Measurements from ENCODE around the gene COL25A1.
"Not testable (repeated sequence)": the region's sequence is repeated elsewhere in the genome, so short reads cannot be mapped to it uniquely, and the experiment has no call there.

Gene COL25A1

DNA sequence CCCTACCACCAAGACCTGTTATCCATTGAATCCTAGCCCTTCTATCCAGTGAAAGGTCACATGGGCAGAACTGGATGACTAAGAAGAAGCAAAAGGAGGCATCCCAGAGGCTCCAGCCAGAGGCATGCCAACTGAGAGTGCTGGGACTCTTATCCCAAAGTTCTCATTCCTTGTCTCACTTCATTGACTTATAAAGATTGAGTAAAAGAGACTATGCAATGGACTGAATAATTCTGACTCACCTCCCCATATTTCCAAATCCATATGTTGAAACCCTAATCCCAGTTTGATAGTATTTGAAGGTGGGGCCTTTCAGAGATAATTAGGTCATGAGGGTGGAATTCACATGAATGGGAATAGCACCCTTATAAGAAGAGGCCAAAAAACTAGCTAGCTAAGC, 131.4 kb downstream of the COL25A1 start:
- no peak for FAIRE-seq

DNA sequence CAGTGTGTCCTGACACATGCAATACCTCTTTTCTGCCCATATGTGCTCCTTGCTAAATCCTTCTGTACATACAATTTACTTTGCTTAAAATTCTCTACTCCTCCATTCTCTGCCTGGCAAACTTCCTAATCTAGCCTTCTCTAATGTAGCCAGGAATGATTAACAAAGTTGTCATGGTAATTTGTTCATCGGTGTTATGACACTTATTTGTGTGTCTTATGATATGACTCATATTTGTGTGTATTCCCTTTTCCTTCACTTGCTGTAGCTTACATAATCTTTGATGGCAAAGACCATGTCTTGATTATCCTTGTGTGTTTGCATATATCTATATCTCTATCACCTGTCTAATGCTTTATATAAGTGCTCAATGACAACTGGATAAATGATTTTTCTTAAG, 133.3 kb downstream of the COL25A1 start:
- DNase-seq (ENCODE audit: low spot score) (no peak), FAIRE-seq (no peak)

More for the DNA sequence above, 131.4 kb downstream of the COL25A1 start:
- no peak for DNase-seq (ENCODE audit: low spot score)

DNA sequence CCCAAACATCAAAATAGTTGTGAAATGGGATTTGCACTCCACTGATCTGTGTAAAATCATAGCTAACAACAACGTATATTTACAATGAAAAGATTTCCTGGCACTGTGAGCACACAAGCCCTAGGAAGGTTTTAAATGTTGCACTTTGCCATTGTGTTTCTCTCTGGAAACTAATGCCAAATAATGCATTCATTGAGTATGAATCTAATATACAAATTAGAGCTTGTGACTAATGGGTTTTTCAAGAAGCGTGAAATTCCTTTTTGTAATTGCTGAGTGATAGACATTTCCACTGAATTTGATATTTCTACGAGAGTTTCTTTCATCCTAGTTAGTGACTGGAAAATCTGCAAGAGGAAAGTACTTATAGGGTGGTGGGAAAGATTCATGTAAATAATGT, 135.9 kb downstream of the COL25A1 start:
- FAIRE-seq (no peak), DNase-seq (ENCODE audit: low spot score) (no peak)

DNA sequence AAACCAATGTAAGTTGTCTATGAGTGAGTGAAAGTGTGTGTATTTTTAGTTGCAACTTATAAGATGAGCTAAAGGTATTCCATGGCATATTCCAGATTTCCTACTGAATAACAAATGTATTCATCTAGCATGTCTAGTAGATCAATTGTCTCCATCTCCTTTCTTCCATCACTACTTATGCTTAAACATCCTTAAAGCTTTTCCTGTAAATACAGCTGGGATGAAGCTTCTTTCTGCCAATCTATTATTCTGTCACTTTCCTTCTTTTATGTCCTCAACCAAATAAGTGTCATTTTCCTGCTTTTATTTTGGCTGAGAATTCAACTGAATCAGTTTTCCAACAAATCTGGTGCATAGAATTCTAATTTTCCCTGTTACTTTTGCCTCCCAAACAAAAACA, 136.3 kb downstream of the COL25A1 start:
- FAIRE-seq: no peak
- no peak for DNase-seq (ENCODE audit: low spot score)

DNA sequence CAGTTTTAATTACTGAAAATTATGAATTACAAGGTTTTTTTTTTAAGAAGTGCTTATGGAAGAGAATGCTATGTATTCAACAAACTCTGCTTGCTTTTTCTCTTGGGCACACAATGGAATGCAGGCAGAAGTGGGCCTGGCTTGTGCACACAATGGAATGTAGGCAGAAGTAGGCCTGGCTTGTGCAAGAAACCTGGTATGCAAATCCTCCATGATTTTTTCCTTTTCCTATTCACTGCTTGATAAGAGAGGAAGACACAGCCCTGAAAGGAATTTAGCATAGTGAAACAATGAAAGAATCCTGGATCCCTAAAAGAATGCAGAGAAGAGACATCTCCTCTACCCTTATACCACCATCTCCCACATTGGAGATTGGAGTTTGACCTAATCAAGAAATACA, 138.4 kb downstream of the COL25A1 start:
- FAIRE-seq: no peak

DNA sequence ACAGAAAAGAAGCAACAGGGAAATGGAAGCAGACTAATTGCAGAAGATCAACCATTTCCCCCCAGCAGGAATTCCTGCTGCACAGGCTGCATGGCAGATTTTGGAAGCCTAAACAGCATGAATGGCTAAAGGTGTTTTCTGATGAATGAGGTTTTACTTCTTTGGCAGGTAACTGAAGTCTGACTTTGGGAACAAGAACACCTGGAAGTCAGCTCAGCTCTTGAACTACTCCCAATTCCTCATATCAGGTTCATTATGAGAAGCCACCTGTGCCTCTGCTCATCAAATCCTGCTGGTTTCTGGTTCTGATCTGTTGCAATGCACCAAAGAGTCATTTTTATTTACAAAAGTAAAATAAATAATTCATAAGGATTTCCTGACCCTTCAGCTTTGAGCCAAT, 139.0 kb downstream of the COL25A1 start:
- DNase-seq (ENCODE audit: low spot score): no peak
- no peak for FAIRE-seq

More for the DNA sequence above, 138.4 kb downstream of the COL25A1 start:
- DNase-seq (ENCODE audit: low spot score): no peak

DNA sequence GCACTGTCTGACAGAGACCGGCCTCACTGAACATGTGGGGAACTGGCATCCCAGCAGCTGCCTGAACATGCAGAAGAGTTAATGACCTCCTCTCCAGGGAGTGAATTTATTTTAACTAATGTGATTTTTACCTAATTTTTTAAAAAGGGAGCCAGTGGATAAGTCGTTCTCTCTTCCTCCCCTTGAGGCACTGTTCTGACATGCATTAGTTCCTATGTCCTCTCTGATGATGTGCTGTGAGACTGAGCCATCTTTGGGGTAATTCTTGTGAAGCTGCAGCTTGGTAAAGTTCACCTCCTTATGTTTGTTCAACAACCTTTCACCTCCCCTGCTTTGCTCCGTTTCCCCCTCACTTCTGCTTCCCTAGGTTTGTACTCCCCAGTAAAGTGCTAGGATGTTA, 139.7 kb downstream of the COL25A1 start:
- DNase-seq (ENCODE audit: low spot score) (no peak), FAIRE-seq (no peak)

DNA sequence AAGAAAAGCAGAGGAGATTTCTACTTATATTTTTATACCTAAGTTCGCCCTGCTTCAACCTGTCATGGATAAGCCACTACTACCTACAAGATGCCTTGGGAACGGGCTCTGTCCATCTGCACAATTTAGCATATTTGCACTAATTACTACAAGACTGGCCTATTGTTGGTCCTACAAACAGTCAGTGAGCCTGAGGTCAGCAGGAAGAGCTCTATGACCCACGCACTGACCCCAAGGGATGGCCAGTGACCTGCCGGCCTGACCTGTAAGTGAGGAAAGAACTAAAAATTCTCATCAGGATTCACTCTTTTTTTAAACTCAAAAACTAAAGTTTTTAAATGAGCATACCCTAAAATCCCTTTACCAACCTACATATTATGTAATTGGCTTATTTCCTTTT, 142.0 kb downstream of the COL25A1 start:
- DNase-seq (ENCODE audit: low spot score): no peak
- FAIRE-seq: no peak

DNA sequence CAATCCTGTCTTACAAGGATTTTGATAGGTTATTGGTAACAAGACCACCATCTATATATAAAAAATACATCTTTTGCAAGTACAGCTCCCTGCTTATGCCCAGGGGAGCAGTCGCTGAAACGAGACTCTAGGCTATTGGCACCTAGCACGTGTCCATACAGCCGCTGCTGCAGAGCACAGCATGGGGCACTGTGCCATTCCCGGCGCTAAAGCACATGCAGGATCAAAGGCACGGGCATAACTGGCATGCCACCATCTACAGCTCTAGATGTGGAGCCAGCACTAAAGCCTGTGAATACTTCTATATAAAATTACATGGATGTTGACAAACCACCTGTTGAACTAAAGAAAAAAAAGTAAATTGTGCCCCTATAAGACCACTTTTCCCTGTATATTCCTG, 144.8 kb downstream of the COL25A1 start:
- DNase-seq (ENCODE audit: low spot score) (no peak), FAIRE-seq (no peak)

DNA sequence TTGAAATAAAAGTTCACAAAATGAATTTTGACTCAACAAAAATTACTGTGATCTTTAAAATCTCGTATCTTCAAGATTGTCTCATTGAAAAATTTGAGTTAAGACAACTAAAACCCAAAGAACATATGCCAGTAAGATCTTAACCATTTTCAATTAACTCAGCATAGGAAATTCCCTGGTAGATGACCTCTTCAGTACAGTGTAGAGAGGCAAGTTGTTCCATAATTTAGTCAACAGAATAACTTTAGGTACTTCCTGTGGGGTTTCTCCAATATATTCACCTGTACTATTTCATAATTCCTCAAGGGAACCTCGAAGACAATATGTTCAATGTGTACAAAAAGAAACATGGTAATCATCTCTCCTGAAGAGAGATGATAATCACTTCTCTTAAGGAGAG, 145.3 kb downstream of the COL25A1 start:
- no peak for DNase-seq (ENCODE audit: low spot score)
- no peak for FAIRE-seq

DNA sequence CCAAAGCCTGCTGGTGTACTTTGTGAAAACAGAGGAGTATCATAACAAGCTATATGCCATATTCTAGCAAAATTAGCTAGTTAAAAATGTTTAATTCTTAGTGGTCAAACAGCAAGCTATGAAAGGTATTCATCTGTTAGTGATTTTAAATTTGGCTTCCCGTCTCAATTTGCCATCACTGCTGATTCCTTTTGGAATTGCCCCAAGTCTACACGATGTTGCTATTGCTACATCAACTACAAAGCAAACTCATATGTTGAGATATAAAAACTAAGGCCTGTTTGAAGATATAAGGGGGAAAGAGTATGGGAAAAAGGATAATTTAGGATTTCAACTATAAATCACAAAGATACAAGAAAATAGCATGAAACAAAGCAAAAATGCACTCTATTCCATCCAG, 146.1 kb downstream of the COL25A1 start:
- FAIRE-seq (no peak), DNase-seq (ENCODE audit: low spot score) (no peak)

DNA sequence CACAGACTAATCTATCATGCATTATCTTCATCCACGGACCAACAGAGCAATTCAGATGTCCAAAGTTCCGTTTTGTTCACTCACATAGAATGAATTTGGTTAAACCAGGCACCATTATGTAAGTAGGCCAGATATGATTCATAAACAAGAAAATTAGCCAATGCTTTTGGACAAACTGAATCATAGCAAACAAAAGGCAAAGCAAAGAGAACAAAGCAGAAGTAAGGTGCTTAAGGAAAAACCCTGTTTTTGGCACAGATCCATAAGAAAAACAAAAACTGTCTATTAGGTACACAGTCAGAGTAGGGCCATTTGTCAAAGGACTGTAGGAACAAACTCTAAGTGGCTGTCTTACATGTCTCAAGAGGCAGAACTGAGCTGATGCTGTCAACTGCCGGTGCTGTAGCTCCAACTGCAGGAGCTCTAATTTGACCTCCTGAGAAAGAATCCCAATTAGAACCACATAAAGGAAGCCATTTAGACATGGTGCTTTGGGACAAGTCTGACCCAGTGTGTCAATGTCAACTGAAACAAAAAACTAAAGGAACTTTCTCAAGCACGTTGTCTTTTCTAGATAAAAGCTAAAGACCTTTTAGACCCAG, 146.7 kb downstream of the COL25A1 start:
- no peak for DNase-seq (ENCODE audit: low spot score)
- FAIRE-seq: no peak

DNA sequence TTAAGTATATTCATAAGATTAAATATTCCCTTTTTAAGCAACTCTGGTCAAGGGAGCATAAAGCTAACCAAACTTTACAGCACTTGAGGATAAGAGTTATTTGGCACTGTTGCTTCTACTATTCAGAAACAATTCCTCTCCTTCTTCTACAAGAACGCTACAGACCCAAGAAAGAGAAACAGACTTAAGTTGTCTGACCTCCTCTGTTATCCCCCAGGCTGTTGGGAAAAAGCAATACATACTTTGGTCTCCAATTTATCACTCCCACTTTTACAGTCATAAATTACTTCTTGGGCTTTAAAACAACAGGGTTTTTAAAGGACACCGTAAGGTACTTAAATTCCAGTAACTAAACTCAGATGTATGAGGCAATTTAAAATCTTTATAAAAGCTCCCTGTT, 147.4 kb downstream of the COL25A1 start:
- no peak for DNase-seq (ENCODE audit: low spot score)
- FAIRE-seq: no peak

DNA sequence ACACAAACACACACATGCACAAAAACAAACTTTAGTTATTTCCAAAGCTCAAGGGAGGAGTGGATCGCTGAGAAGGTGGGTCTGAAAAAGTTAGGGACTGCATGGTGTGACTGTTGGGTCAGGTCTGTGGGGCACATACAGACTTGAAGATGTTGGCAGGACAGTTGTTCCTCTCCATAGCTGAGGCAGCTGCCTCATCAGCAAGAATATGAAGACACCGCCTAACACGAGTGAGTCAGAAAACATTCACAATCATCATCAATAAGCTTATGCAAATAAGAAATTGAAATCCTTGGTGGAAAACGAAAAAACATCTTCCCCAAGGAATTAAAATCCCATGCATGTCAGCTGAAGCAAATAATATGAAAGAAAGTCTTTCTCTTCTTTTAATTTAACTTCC, 148.0 kb downstream of the COL25A1 start:
- DNase-seq (ENCODE audit: low spot score) (no peak), FAIRE-seq (no peak)

DNA sequence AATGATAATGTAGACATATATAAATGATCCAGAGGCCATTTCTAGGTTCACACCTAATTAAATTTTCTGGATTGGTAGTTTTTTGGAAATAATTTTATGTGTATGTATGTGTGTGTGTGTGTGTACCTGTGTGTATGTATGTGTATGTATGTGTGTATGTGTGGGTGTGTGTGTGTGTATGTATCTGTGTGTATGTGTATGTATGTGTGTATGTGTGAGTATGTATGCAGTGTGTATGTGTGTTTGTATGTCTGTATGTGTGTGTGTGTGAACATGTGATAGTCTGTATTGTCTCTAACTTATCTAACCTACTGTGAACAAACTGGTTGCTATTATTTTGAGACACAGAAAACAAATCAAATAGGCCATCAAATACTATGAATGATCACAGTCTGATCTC, 152.6 kb downstream of the COL25A1 start:
- FAIRE-seq: no peak
- DNase-seq (ENCODE audit: low spot score): no peak

DNA sequence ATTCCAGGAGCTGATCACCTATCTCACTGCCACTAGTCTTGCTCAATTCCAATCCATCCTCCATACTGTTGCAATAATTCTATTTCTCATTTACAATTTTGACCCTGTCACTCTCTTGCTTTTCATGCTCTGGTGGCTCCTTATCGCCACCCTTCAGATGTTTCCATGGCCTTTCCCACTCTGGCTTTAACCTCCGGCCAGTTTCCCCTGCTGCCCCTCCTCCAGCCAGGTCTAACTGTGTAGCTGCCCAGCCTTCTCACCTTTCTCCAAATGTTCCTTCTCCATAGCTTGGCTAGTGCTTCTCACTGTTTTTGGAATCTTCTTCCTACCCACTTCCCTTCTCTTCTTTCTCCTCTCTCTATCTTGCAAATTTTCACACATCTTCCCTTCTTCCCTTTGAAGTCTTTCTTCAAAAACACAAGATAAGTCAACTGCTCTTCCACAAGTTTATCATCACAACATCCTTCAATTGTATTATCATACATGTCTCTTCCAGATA, 153.8 kb downstream of the COL25A1 start:
- DNase-seq (ENCODE audit: low spot score) (no peak), FAIRE-seq (no peak)

DNA sequence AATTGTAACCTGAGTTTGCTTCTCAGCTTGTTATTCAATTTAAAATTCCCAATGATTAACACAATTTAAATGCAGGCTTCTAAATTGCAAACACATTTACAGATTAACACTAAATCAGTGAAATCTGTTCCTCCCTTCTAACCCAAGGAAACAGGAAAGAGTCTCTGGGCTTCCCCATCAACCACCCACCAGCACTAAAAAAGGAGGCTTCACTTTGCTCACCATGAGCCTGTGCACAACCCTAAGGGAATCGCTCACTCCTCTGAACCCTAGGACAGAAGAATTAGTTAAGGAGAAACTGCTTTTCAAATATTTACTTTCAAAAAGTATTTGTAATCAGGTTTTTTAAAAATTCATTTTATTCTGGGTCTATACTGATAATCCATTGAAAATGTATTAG, 155.3 kb downstream of the COL25A1 start:
- FAIRE-seq (no peak), DNase-seq (ENCODE audit: low spot score) (no peak)

DNA sequence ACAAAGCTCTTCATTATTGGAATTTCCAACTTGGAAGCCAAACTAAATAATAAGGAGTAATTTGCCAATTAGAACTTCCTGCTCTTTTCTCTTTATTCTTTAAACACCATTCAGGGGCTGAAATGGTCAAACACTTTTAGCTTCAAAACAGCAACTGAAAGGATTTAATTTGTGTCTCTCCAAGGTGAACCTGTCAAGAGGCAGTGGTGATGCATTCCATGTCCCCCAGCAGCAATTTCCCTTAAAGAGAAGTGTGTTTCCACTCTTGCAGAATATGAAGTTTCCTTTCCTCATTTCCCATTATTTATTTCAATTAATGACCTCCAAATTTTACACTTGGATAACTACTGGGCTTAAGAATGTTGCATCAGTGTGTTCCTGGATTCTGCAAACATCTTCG, 156.0 kb downstream of the COL25A1 start:
- FAIRE-seq (no peak), DNase-seq (ENCODE audit: low spot score) (no peak)

DNA sequence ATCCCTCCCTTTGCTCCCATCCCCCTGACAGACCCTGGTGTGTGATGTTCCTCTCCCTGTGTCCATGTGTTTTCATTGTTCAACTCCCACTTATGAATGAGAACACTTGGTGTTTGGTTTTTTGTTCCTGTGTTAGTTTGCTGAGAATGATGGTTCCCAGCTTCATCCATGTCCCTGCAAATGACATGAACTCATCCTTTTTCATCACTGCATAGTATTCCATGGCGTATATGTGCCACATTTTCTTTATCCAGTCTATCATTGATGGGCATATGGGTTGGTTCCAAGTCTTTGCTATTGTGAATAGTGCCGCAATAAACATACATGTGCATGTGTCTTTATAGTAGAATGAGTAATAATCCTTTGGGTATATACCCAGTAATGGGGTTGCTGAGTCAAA, 164.3 kb downstream of the COL25A1 start:
- FAIRE-seq; DNase-seq (ENCODE audit: low spot score): not testable (repeated sequence)

DNA sequence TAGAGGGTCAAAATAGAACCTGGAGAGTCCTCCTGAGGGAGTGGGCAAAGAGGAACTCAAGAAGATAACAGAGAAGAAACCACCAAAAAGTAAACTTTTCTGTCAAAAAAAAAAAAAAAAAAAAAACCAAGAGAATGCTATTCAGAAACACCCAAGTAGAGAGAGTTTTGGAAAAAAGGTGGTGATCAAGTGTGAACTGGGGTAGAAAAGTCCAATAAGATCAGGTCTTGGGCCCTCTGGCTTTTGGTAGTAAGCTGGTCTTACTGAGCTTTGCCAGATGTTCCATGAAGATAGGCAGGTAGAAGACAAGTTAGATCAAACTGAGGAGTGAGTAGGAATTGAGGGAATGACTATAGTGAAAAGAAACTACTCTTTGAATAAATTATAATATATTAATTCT, 167.5 kb downstream of the COL25A1 start:
- DNase-seq (ENCODE audit: low spot score): no peak
- FAIRE-seq: no peak

DNA sequence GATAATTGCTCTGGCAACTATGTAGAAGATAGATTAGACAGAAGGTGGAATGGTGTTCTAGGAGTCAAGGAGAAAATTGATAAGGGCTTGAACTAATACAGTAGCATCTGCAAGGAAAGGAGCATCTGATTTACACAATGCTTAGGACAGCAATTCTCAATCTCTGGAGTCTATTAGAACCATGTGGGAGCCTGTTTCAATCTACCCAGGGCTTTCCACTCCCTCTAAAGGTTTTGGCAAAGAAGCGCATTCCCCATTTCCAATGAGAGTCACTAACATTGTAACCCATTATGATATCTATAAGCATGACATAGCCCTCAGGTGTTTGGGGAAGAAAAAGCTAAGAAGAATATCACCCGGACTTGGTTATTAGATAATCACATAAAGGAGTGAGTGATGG, 168.2 kb downstream of the COL25A1 start:
- FAIRE-seq (no peak), DNase-seq (ENCODE audit: low spot score) (no peak)

DNA sequence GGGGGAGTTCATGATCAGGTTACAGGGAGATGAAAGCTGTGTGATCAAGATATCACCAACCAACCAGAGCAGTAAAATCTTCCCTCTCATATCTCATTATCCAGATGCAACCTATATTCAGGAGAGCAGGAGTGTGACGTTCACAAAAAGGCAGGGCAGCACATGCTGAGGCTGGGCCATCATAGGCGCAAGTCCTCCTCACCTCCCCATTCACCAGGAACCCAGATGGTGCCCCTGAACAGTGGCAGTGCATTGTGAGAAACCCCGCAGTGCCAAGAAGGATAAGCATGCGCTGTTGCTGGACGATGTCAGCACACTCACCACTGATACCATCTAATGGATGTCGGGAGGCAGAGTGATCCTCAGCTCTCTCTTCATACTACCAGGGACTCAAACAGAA, 170.9 kb downstream of the COL25A1 start:
- FAIRE-seq: no peak
- no peak for DNase-seq (ENCODE audit: low spot score)

DNA sequence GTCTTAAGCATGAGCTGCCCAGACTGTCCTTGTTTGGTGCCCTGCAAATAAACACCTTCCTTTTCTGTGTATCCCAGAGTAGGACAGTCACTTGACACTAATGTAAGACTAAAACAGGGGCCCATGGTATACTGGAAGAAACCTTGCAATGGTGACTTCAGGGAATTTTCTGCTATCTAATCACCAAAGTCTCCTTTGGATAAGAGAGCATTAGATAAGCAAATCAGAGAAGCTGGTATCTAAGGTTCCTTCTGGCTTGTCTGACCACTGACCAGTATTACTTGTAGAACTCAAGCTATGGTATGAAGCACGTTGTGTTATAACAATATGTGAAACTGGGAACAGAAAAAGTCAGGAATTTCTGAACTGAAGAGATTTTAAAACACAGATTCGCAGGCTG, 173.9 kb downstream of the COL25A1 start:
- DNase-seq (ENCODE audit: low spot score) (no peak), FAIRE-seq (no peak)

DNA sequence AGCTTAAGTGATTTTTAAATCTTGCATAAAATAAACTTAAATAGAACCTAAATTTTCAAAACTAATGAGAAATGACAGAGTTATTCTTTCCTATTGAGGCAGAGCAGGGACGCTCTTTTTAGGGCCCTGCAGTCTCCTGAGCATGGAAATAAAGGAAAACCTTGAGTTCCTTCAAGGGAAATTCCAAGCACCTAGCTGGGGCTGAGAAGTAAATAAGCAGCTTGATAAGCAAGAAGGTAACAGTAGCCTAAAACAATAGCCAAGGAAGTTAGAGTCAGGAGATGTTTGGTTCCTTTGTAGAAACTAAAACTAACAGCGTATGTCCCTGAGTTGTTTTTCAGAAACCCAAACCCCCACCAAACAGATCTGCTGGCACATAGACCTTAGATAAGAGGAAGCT, 174.6 kb downstream of the COL25A1 start:
- DNase-seq (ENCODE audit: low spot score) (no peak), FAIRE-seq (no peak)

Measured in RCC 7860 (cell line).